HAP-1 (cell line): ENCODE data around the gene UBE2N.

Experiments used
- DNase-seq, 2 experiments: peaks; one replicate each; pipeline ENCODE4 v3.0.0-alpha.2; 2016 to 2020; ENCODE audit warnings: low spot score in 2 of 2
- H3K27me3 ChIP-seq: fragments of 250-450 bp; sonication (Bioruptor Pico); 2 replicates; pipeline ENCODE4 v1.5.1; 2020; ENCODE audit warnings: low read depth, mild to moderate bottlenecking, moderate library complexity
- H3K36me3 ChIP-seq: fragments of 250-450 bp; sonication (Bioruptor Pico); replicated peaks from 2 replicates; pipeline ENCODE4 v1.5.1; 2020; ENCODE audit warnings: mild to moderate bottlenecking
- H3K4me1 ChIP-seq: fragments of 250-450 bp; sonication (Bioruptor Pico); 2 replicates; pipeline ENCODE4 v1.5.1; 2020; ENCODE audit warnings: mild to moderate bottlenecking
- H3K4me3 ChIP-seq: fragments of 250-450 bp; sonication (Bioruptor Pico); 2 replicates; pipeline ENCODE4 v1.5.1; 2020; ENCODE audit warnings: mild to moderate bottlenecking, moderate library complexity
- H3K9me3 ChIP-seq: fragments of 250-450 bp; sonication (Bioruptor Pico); 2 replicates; pipeline ENCODE4 v1.5.1; 2020; ENCODE audit warnings: mild to moderate bottlenecking, moderate library complexity
- in situ Hi-C: fragments of 300-500 bp; cut with MboI; formaldehyde crosslinking; loops from 3 replicates; pipeline ENCODE4 v1.14.3; 2020; ENCODE audit warnings: low sequenced_read_pairs, inconsistent platforms, mixed read lengths

Gene UBE2N

GRCh38 chr12:93441617-93442410 lies at the start of gene UBE2N:
Gene UBE2N (minus strand): TSS chr12:93441947. CDS start chr12:93441884, 63 bp downstream.
- peaks cover 15% of the 10 kb centered on the region for H3K4me1 ChIP-seq
- in situ Hi-C loops: no loop called here
- H3K4me3 ChIP-seq: peak within 1 kb of the TSS; percentile 79
- H3K9me3 ChIP-seq: no peaks in the 10 kb centered on the region
- DNase-seq: peak; percentile 95 to 99
- H3K36me3 ChIP-seq: peaks cover 3% of the 10 kb centered on the region; the same call in 1 of the 2 replicates
- no peaks in the 10 kb centered on the region for H3K27me3 ChIP-seq

- in situ Hi-C loops: no loop called here
- Histone ChIP-seq H3K4me1 (no peaks in the 10 kb centered on the region), H3K27me3 (no peaks in the 10 kb centered on the region), H3K4me3 (no peak overlapping the region), H3K36me3 (peaks cover 82% of the 10 kb centered on the region), H3K9me3 (no peaks in the 10 kb centered on the region)
- DNase-seq: no peak
Measured at GRCh38 chr12:93484315-93484981, 42.7 kb upstream of the UBE2N start.

- Histone ChIP-seq H3K9me3 (no peaks in the 10 kb centered on the region), H3K36me3 (peaks cover 78% of the 10 kb centered on the region), H3K27me3 (no peaks in the 10 kb centered on the region), H3K4me1 (no peaks in the 10 kb centered on the region), H3K4me3 (no peak overlapping the region)
- in situ Hi-C loops: no loop called here
- DNase-seq: no peak
Measured at GRCh38 chr12:93483151-93483807, 41.5 kb upstream of the UBE2N start.

GRCh38 chr12:93482721-93483120 lies 41.0 kb upstream of the UBE2N start:
- in situ Hi-C loops: no loop called here
- no peak for DNase-seq
- Histone ChIP-seq H3K36me3 (peaks cover 80% of the 10 kb centered on the region), H3K4me3 (no peak overlapping the region), H3K4me1 (no peaks in the 10 kb centered on the region), H3K27me3 (no peaks in the 10 kb centered on the region), H3K9me3 (no peaks in the 10 kb centered on the region)

- Histone ChIP-seq H3K4me1 (no peaks in the 10 kb centered on the region), H3K4me3 (no peak overlapping the region), H3K27me3 (no peaks in the 10 kb centered on the region), H3K36me3 (peaks cover 73% of the 10 kb centered on the region), H3K9me3 (no peaks in the 10 kb centered on the region)
- in situ Hi-C loops: no loop called here
- no peak for DNase-seq
Measured at GRCh38 chr12:93476555-93476954, 34.8 kb upstream of the UBE2N start.

GRCh38 chr12:93469386-93469785 lies 27.6 kb upstream of the UBE2N start:
- DNase-seq: no peak
- Histone ChIP-seq H3K27me3 (no peaks in the 10 kb centered on the region), H3K36me3 (peaks cover 38% of the 10 kb centered on the region), H3K4me1 (peaks cover 10% of the 10 kb centered on the region), H3K9me3 (no peaks in the 10 kb centered on the region), H3K4me3 (no peak overlapping the region)
- in situ Hi-C loops: no loop called here

- Histone ChIP-seq H3K36me3 (peaks cover 26% of the 10 kb centered on the region), H3K27me3 (no peaks in the 10 kb centered on the region), H3K9me3 (no peaks in the 10 kb centered on the region), H3K4me3 (peak overlapping the region; percentile 94), H3K4me1 (peaks cover 10% of the 10 kb centered on the region)
- in situ Hi-C loops: no loop called here
- DNase-seq: peak in 1 of 2 experiments; percentile 28
Measured at GRCh38 chr12:93468008-93468371, 26.2 kb upstream of the UBE2N start.

- H3K27me3 ChIP-seq: no peaks in the 10 kb centered on the region
- peak; percentile 86 to 94 for DNase-seq
- H3K9me3 ChIP-seq: no peaks in the 10 kb centered on the region
- peaks cover 10% of the 10 kb centered on the region for H3K4me1 ChIP-seq
- in situ Hi-C loops: no loop called here
- peaks cover 21% of the 10 kb centered on the region for H3K36me3 ChIP-seq
- H3K4me3 ChIP-seq: peak within 1 kb of the TSS; percentile 94
Measured at GRCh38 chr12:93467351-93468007, 25.7 kb upstream of the UBE2N start, which contains the start of gene MRPL42. Gene MRPL42 (plus strand): TSS chr12:93467514. CDS start chr12:93469286, 1,772 bp downstream.

GRCh38 chr12:93466625-93467350 lies 25.0 kb upstream of the UBE2N start:
- peak overlapping the region; percentile 94 for H3K4me3 ChIP-seq
- in situ Hi-C loops: no loop called here
- peaks cover 10% of the 10 kb centered on the region for H3K4me1 ChIP-seq
- H3K27me3 ChIP-seq: no peaks in the 10 kb centered on the region
- no peaks in the 10 kb centered on the region for H3K9me3 ChIP-seq
- peaks cover 17% of the 10 kb centered on the region for H3K36me3 ChIP-seq
- DNase-seq: no peak

GRCh38 chr12:93465841-93466240 lies 24.1 kb upstream of the UBE2N start:
- in situ Hi-C loops: no loop called here
- DNase-seq: no peak

GRCh38 chr12:93461503-93461902 lies 19.8 kb upstream of the UBE2N start:
- Histone ChIP-seq H3K4me1 (no peaks in the 10 kb centered on the region), H3K27me3 (no peaks in the 10 kb centered on the region), H3K4me3 (no peak overlapping the region), H3K36me3 (no peaks in the 10 kb centered on the region), H3K9me3 (no peaks in the 10 kb centered on the region)
- no peak for DNase-seq
- in situ Hi-C loops: no loop called here

More at GRCh38 chr12:93465841-93466240, 24.1 kb upstream of the UBE2N start:
- H3K4me1 ChIP-seq: peaks cover 10% of the 10 kb centered on the region
- no peaks in the 10 kb centered on the region for H3K27me3 ChIP-seq
- no peaks in the 10 kb centered on the region for H3K9me3 ChIP-seq
- H3K4me3 ChIP-seq: no peak overlapping the region
- peaks cover 10% of the 10 kb centered on the region for H3K36me3 ChIP-seq

GRCh38 chr12:93460902-93461301 lies 19.2 kb upstream of the UBE2N start:
- H3K4me3 ChIP-seq: no peak overlapping the region
- H3K36me3 ChIP-seq: no peaks in the 10 kb centered on the region
- in situ Hi-C loops: no loop called here
- H3K27me3 ChIP-seq: no peaks in the 10 kb centered on the region
- DNase-seq: no peak
- H3K9me3 ChIP-seq: no peaks in the 10 kb centered on the region
- H3K4me1 ChIP-seq: no peaks in the 10 kb centered on the region

- Histone ChIP-seq H3K9me3 (no peaks in the 10 kb centered on the region), H3K27me3 (no peaks in the 10 kb centered on the region), H3K4me1 (no peaks in the 10 kb centered on the region), H3K36me3 (no peaks in the 10 kb centered on the region), H3K4me3 (no peak overlapping the region)
- in situ Hi-C loops: no loop called here
- no peak for DNase-seq
Measured at GRCh38 chr12:93460003-93460402, 18.3 kb upstream of the UBE2N start.
